ENCODE data around the gene SYT9.

Gene SYT9

DNA sequence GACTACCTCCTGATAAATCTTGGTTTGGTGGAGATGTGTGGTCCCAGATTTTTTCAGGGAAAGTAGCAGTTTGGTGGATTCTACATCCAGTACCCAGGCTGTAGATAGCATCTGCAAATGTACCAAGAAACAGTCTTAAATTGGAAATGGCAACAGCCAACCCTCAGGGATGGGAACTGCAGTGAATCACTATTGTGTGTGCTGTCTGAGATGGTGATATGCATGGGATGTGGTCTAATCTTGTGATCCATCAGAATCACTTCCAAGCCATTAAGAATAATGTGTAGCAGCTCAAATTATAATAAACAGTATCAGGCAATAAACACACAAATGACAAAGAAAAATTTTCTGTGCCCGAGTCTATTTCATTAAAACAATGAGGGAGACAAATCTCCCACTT lies 237.0 kb downstream of the SYT9 start:
- Histone ChIP-seq H3K36me3 (no peaks in the 10 kb centered on the region), H3K4me3 (ENCODE audit: low read depth in 1 of 2, low read length in 1 of 2) (no peak overlapping the region), H3K9me3 (no peaks in the 10 kb centered on the region), H3K27ac (no peak overlapping the region), H3K27me3 (no peaks in the 10 kb centered on the region), H3K4me1 (ENCODE audit: control insufficient read depth in 1 of 2, insufficient read depth in 1 of 2, low read depth in 1 of 2, low read length in 1 of 2) (peaks cover 0 to 2% of the 10 kb centered on the region in 2 experiments)
- TF ChIP-seq, protein P1, sequence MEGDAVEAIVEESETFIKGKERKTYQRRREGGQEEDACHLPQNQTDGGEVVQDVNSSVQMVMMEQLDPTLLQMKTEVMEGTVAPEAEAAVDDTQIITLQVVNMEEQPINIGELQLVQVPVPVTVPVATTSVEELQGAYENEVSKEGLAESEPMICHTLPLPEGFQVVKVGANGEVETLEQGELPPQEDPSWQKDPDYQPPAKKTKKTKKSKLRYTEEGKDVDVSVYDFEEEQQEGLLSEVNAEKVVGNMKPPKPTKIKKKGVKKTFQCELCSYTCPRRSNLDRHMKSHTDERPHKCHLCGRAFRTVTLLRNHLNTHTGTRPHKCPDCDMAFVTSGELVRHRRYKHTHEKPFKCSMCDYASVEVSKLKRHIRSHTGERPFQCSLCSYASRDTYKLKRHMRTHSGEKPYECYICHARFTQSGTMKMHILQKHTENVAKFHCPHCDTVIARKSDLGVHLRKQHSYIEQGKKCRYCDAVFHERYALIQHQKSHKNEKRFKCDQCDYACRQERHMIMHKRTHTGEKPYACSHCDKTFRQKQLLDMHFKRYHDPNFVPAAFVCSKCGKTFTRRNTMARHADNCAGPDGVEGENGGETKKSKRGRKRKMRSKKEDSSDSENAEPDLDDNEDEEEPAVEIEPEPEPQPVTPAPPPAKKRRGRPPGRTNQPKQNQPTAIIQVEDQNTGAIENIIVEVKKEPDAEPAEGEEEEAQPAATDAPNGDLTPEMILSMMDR (IDR thresholded peaks at IDR 0.05): no peak

DNA sequence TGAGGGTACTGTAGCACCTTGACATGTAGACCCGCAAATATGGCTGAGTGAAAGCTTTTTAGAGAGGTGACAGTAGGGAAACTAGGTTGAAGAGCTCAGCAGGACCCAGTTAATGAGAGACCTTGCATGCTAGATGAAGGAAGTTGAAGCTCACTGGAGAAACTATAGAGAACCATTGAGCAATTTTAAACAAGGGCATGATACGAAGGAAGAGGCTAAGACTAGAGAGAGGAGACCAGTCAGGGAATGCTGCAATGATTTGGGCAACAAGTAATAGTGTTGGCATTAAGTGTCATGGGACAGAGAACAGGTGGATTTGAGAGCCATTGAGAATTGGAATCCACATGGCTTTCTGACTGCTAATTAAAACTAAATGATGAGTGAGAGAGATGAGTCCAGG lies 237.7 kb downstream of the SYT9 start:
- no peaks in the 10 kb centered on the region for H3K27me3 ChIP-seq
- H3K4me1 ChIP-seq (ENCODE audit: control insufficient read depth in 1 of 2, insufficient read depth in 1 of 2, low read depth in 1 of 2, low read length in 1 of 2): peaks cover 0 to 9% of the 10 kb centered on the region in 2 experiments
- H3K4me3 ChIP-seq (ENCODE audit: low read depth in 1 of 2, low read length in 1 of 2): no peak overlapping the region
- TF ChIP-seq, protein P1 (IDR thresholded peaks at IDR 0.05): no peak
- no peak overlapping the region for H3K27ac ChIP-seq
- no peaks in the 10 kb centered on the region for H3K9me3 ChIP-seq
- no peaks in the 10 kb centered on the region for H3K36me3 ChIP-seq

DNA sequence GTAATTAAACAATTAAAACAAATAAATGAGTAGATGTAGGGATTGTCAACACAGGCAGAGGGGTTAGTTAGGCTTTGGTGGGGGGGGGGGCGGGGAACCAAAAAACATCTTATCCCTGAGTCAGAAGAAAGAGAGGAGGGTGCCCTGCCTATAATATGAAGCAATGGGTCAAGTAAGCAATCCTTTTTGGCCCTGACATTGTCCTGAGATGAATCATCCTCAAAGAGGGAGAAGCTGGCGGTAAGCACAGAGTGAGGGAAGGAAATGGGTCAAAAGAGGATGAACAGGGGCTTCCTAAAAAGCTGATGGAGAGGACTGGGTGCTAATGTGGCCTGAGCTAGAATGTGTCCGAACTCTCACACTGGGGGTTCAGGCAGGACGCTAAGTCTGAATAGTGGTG lies 238.3 kb downstream of the SYT9 start:
- H3K36me3 ChIP-seq: no peaks in the 10 kb centered on the region
- H3K27ac ChIP-seq: no peak overlapping the region
- no peaks in the 10 kb centered on the region for H3K9me3 ChIP-seq
- TF ChIP-seq, protein P1 (IDR thresholded peaks at IDR 0.05): no peak
- H3K4me3 ChIP-seq (ENCODE audit: low read depth in 1 of 2, low read length in 1 of 2): no peak overlapping the region
- H3K27me3 ChIP-seq: no peaks in the 10 kb centered on the region
- peaks cover 0 to 10% of the 10 kb centered on the region in 2 experiments for H3K4me1 ChIP-seq (ENCODE audit: control insufficient read depth in 1 of 2, insufficient read depth in 1 of 2, low read depth in 1 of 2, low read length in 1 of 2)

DNA sequence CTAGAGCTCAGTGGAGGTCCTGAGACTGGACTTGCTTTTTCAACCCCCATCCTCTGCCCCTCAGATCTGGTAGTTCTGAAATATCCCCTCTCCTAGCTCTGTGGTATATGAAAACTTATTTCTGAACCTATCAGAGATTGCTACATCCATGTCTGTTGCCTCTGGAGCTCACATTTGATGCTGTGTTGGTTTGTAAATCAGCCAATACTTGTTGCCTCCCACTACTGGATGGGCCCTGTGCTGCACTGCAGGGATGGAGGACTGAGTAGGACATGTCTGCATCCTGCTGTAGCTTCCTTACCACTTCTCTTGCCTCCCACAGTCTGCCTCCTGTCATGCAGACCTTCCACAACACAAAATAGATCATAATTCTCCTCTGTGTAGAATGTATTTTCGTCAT lies 238.8 kb downstream of the SYT9 start:
- Histone ChIP-seq H3K36me3 (no peaks in the 10 kb centered on the region), H3K9me3 (no peaks in the 10 kb centered on the region), H3K27me3 (no peaks in the 10 kb centered on the region), H3K4me1 (ENCODE audit: control insufficient read depth in 1 of 2, insufficient read depth in 1 of 2, low read depth in 1 of 2, low read length in 1 of 2) (peaks cover 0 to 10% of the 10 kb centered on the region in 2 experiments), H3K27ac (no peak overlapping the region), H3K4me3 (ENCODE audit: low read depth in 1 of 2, low read length in 1 of 2) (no peak overlapping the region)
- TF ChIP-seq, protein P1 (IDR thresholded peaks at IDR 0.05): no peak

DNA sequence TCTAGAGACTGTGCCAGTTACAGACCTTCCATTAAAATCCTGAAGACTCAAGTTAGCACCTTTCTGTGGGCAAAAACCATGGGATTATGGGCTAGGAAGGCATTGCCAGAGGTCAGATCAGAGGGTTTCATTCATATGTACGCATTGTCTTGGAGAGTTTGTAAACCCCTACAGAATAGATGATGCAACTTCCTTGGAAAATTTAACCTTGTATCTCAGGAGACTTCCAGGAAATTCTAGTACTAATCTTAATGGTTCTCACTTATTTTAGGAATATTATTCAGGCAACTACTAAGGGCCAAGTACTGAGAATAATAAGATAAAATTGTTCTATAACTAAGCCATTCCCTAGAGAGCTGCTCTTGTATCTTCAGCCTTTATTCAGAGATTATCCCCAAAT lies 240.5 kb downstream of the SYT9 start:
- no peak overlapping the region for H3K27ac ChIP-seq
- no peaks in the 10 kb centered on the region for H3K36me3 ChIP-seq
- TF ChIP-seq, protein P1 (IDR thresholded peaks at IDR 0.05): no peak
- no peaks in the 10 kb centered on the region for H3K9me3 ChIP-seq
- peaks cover 0 to 23% of the 10 kb centered on the region in 2 experiments for H3K4me1 ChIP-seq (ENCODE audit: control insufficient read depth in 1 of 2, insufficient read depth in 1 of 2, low read depth in 1 of 2, low read length in 1 of 2)
- no peak overlapping the region for H3K4me3 ChIP-seq (ENCODE audit: low read depth in 1 of 2, low read length in 1 of 2)
- H3K27me3 ChIP-seq: no peaks in the 10 kb centered on the region

DNA sequence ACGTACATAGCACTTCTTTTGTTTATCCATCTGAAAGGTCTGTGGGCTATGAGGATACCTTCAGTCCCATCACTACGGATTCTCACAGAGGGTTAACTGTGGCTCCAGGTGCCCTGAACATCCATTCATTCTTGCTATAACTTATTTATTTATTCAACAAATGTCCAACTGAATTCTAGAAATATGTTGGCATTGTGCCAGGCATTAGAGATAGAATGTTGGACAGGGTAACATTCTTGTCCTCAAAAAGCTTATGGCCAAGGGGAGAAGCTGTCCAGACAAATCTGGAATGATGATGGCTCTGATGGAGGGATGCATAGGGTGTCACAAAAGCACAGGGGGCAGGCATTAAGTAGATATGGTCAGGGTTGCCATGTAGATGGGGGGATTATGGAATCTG lies 242.0 kb downstream of the SYT9 start:
- H3K36me3 ChIP-seq: no peaks in the 10 kb centered on the region
- TF ChIP-seq, protein P1 (IDR thresholded peaks at IDR 0.05): no peak
- peaks cover 0 to 31% of the 10 kb centered on the region in 2 experiments for H3K4me1 ChIP-seq (ENCODE audit: control insufficient read depth in 1 of 2, insufficient read depth in 1 of 2, low read depth in 1 of 2, low read length in 1 of 2)
- H3K27me3 ChIP-seq: no peaks in the 10 kb centered on the region
- H3K9me3 ChIP-seq: no peaks in the 10 kb centered on the region
- H3K27ac ChIP-seq: no peak overlapping the region
- no peak overlapping the region for H3K4me3 ChIP-seq (ENCODE audit: low read depth in 1 of 2, low read length in 1 of 2)
